Karpas-422 (cell line): Measurements from ENCODE around the gene FAR2. TPM values are rescaled to one million over a fixed set of nuclear protein-coding genes. Genes with fewer than 3 reads are reported as not detected.
"Not testable (repeated sequence)": the region's sequence is repeated elsewhere in the genome, so short reads cannot be mapped to it uniquely, and the experiment has no call there.

Experiments
- DNase-seq: peaks from one replicate; pipeline ENCODE4 v3.0.0-alpha.2; 2015
- H2AFZ ChIP-seq: fragments of 200-600 bp; sonication (generic); 2 replicates; pipeline ENCODE4 v1.6.1; 2014; ENCODE audit warnings: antibody characterized with exemption, low read length, mixed read lengths
- H3K27ac ChIP-seq: fragments of 200-600 bp; sonication (generic); 2 replicates; pipeline ENCODE4 v1.5.1; 2014; ENCODE audit warnings: mild to moderate bottlenecking, low read length, moderate library complexity
- H3K27me3 ChIP-seq: fragments of 200-600 bp; sonication (generic); 2 replicates; pipeline ENCODE4 v1.6.1; 2014; ENCODE audit warnings: low read length, mixed read lengths
- H3K36me3 ChIP-seq: fragments of 200-600 bp; sonication (generic); 2 replicates; pipeline ENCODE4 v1.6.1; 2014; ENCODE audit warnings: low read length, mixed read lengths; ENCODE audit not compliant: insufficient read depth
- H3K4me1 ChIP-seq: fragments of 200-600 bp; sonication (generic); 2 replicates; pipeline ENCODE4 v1.6.1; 2014; ENCODE audit warnings: mild to moderate bottlenecking, low read length, mixed read lengths
- H3K4me2 ChIP-seq: fragments of 200-600 bp; sonication (generic); 2 replicates; pipeline ENCODE4 v1.6.1; 2014; ENCODE audit warnings: low read length, low read depth, mild to moderate bottlenecking; ENCODE audit not compliant: poor library complexity, severe bottlenecking
- H3K4me3 ChIP-seq: fragments of 200-600 bp; sonication (generic); 2 replicates; pipeline ENCODE4 v1.5.1; 2014; ENCODE audit warnings: mild to moderate bottlenecking, antibody characterized with exemption, low read length, mixed read lengths
- H3K79me2 ChIP-seq: fragments of 200-600 bp; sonication (generic); 2 replicates; pipeline ENCODE4 v1.6.1; 2014; ENCODE audit warnings: mild to moderate bottlenecking, low read length, mixed read lengths
- H3K9ac ChIP-seq: fragments of 200-600 bp; sonication (generic); 2 replicates; pipeline ENCODE4 v1.6.0; 2014; ENCODE audit warnings: low read length
- H3K9me2 ChIP-seq: fragments of 200-600 bp; sonication (generic), shearing (Covaris generic); replicated peaks from 2 replicates; pipeline ENCODE4 v1.6.0; 2014; ENCODE audit warnings: mild to moderate bottlenecking, low read length, moderate library complexity; ENCODE audit not compliant: insufficient read depth
- H3K9me3 ChIP-seq: fragments of 300-700, 200-600 bp; sonication (generic); 2 replicates; pipeline ENCODE4 v1.6.1; 2014; ENCODE audit warnings: low read length, mixed read lengths
- H4K20me1 ChIP-seq: fragments of 200-600 bp; sonication (generic); 2 replicates; pipeline ENCODE4 v1.6.1; 2014; ENCODE audit warnings: mild to moderate bottlenecking, antibody characterized with exemption, low read length, low read depth; ENCODE audit not compliant: insufficient read depth
- total RNA-seq: library from RNA; depleted of rRNA; stranded (reverse); fragments of >200 nt; shearing (Covaris generic); gene quantifications from 2 replicates; pipeline ENCODE4 v1.2.3, GENCODE V29; 2014; ENCODE audit warnings: low replicate concordance

The FAR2 gene
- total RNA-seq, 1 experiment from 2014 or later: not detected

- H3K27ac ChIP-seq: no peak overlapping the region
- H3K9ac ChIP-seq: no peak overlapping the region
- no peaks in the 10 kb centered on the region for H4K20me1 ChIP-seq
- no peaks in the 10 kb centered on the region for H3K9me3 ChIP-seq
- no peak for DNase-seq
- H2AFZ ChIP-seq: no peak overlapping the region
- H3K9me2 ChIP-seq: no peaks in the 10 kb centered on the region
- H3K4me3 ChIP-seq: no peak overlapping the region
- H3K36me3 ChIP-seq: no peaks in the 10 kb centered on the region
- H3K27me3 ChIP-seq: no peaks in the 10 kb centered on the region
- H3K79me2 ChIP-seq: no peaks in the 10 kb centered on the region
- H3K4me2 ChIP-seq: no peak overlapping the region
- no peaks in the 10 kb centered on the region for H3K4me1 ChIP-seq
Observed at GRCh38 chr12:29159661-29160060, 10.6 kb downstream of the FAR2 start.

DNA sequence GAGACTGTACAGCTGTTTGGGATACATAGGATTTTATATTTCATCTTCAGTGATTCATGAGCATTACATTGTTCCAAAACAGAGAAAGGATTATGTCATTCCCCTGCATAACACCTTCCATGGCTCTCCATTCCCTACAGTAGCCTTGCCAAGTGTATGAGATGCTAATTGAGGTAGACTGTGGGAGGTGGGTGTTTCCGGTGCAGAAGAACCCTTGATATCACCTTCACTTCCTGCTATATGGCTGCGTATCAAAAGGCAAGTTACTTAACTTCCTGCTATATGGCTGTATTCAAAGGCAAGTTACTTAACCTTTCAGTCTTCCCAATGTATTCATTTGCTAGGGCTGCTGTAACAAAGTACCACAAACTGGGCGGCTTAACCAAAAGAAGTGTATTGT is 11.2 kb downstream of the FAR2 start:
- H2AFZ ChIP-seq: no peak overlapping the region

DNA sequence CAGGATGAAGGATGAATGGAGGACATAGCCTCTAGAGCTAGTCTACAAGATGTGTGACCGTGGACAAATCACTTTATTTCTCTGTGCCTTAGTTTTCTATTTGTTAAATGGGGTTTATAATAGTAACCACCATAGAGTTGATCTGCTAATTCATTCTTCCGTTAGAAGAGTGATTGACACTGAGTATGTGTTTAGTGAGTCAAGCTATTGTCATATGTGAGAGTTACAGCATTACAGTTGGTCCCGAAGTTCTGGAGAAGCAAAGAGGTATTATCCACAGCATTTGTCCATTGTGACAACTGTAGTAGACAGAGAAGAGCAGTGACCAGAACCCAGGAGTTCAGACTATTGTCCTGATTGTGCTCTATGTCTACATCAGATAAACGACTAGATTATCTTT is 14.1 kb downstream of the FAR2 start:
- no peak for DNase-seq
- Histone ChIP-seq H2AFZ (no peak overlapping the region), H3K27ac (no peak overlapping the region), H3K27me3 (no peaks in the 10 kb centered on the region), H3K4me1 (no peaks in the 10 kb centered on the region), H3K9me3 (no peaks in the 10 kb centered on the region), H3K9me2 (no peaks in the 10 kb centered on the region), H3K79me2 (no peaks in the 10 kb centered on the region), H3K4me3 (no peak overlapping the region), H3K36me3 (no peaks in the 10 kb centered on the region), H3K4me2 (no peak overlapping the region), H4K20me1 (no peaks in the 10 kb centered on the region), H3K9ac (no peak overlapping the region)

More for the DNA sequence above, 11.2 kb downstream of the FAR2 start:
- Histone ChIP-seq H3K27ac (no peak overlapping the region), H4K20me1 (no peaks in the 10 kb centered on the region), H3K4me3 (no peak overlapping the region), H3K27me3 (no peaks in the 10 kb centered on the region), H3K36me3 (no peaks in the 10 kb centered on the region), H3K79me2 (no peaks in the 10 kb centered on the region), H3K9me3 (no peaks in the 10 kb centered on the region), H3K4me2 (no peak overlapping the region), H3K9me2 (no peaks in the 10 kb centered on the region), H3K9ac (no peak overlapping the region), H3K4me1 (no peaks in the 10 kb centered on the region)
- no peak for DNase-seq

GRCh38 chr12:29164477-29165393 is 15.7 kb downstream of the FAR2 start:
- Histone ChIP-seq H4K20me1 (no peaks in the 10 kb centered on the region), H3K27ac (no peak overlapping the region), H3K4me2 (no peak overlapping the region), H3K9me3 (no peaks in the 10 kb centered on the region), H3K9me2 (no peaks in the 10 kb centered on the region), H3K4me3 (no peak overlapping the region), H3K27me3 (no peaks in the 10 kb centered on the region), H3K9ac (no peak overlapping the region), H3K4me1 (no peaks in the 10 kb centered on the region), H3K36me3 (no peaks in the 10 kb centered on the region), H3K79me2 (no peaks in the 10 kb centered on the region), H2AFZ (no peak overlapping the region)
- DNase-seq: no peak

DNA sequence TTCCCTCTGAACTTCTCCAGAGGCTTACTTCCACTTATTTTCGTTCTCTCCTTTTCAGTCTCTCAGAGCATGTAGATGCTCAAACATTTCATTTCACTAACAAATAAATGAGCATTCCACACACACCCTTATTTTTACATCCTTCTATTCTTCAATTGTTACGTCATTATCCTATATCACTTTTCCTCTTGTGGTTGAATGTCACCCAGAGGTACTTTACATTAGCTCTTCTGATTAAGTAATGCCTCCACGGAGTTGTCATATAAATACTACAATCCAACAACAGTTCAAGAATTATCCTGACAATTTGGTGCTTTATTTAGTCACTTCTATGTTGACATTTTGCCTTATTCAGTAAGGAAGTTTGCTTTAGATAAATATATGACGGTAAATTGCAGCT is 18.4 kb downstream of the FAR2 start:
- Histone ChIP-seq H3K9me2 (no peaks in the 10 kb centered on the region), H3K4me3 (no peak overlapping the region), H3K4me2 (no peak overlapping the region), H3K27me3 (no peaks in the 10 kb centered on the region), H3K4me1 (no peaks in the 10 kb centered on the region), H2AFZ (no peak overlapping the region), H4K20me1 (no peaks in the 10 kb centered on the region), H3K79me2 (no peaks in the 10 kb centered on the region), H3K9me3 (no peaks in the 10 kb centered on the region), H3K9ac (no peak overlapping the region), H3K36me3 (no peaks in the 10 kb centered on the region), H3K27ac (no peak overlapping the region)
- DNase-seq: no peak

GRCh38 chr12:29167988-29168387 is 18.9 kb downstream of the FAR2 start:
- Histone ChIP-seq H3K9ac (no peak overlapping the region), H3K79me2 (no peaks in the 10 kb centered on the region), H2AFZ (no peak overlapping the region), H3K4me1 (no peaks in the 10 kb centered on the region), H3K9me2 (no peaks in the 10 kb centered on the region), H3K27ac (no peak overlapping the region), H3K4me2 (no peak overlapping the region), H3K4me3 (no peak overlapping the region), H4K20me1 (no peaks in the 10 kb centered on the region), H3K36me3 (no peaks in the 10 kb centered on the region), H3K27me3 (no peaks in the 10 kb centered on the region), H3K9me3 (no peaks in the 10 kb centered on the region)
- no peak for DNase-seq

DNA sequence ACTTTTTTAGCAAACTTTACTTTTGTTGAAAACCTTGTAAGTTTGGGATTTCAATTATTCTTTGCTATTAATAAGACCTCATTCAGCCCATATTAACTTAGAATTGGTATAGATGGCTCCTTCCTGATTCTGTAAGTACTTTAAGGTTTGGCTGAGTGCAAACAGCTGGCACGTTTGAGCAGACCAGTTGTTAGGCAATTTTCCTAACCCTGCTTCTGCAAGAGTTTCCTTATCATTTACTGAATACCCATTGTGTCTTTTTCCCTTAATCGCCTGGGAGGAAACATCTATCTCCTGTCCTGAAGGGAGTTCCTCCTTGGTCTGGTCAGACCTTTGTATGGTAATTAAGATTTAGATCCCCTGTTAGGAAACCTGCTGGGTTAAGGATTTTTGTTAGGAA is 20.9 kb downstream of the FAR2 start:
- H3K27me3 ChIP-seq: not testable (repeated sequence)

GRCh38 chr12:29170478-29171084 is 21.5 kb downstream of the FAR2 start:
- H3K36me3 ChIP-seq, H4K20me1 ChIP-seq, H3K9me2 ChIP-seq, H3K79me2 ChIP-seq, H2AFZ ChIP-seq, H3K27ac ChIP-seq, H3K4me3 ChIP-seq, H3K9me3 ChIP-seq, DNase-seq, H3K4me1 ChIP-seq, H3K27me3 ChIP-seq, H3K4me2 ChIP-seq, H3K9ac ChIP-seq: not testable (repeated sequence)

More for the DNA sequence above, 20.9 kb downstream of the FAR2 start:
- H3K9me2 ChIP-seq, H3K4me3 ChIP-seq, H3K4me2 ChIP-seq, H4K20me1 ChIP-seq, H3K4me1 ChIP-seq, DNase-seq, H3K9me3 ChIP-seq, H2AFZ ChIP-seq, H3K36me3 ChIP-seq, H3K9ac ChIP-seq, H3K79me2 ChIP-seq, H3K27ac ChIP-seq: not testable (repeated sequence)
